Chondrocyte (in vitro differentiated cells): Measurements from ENCODE around the gene PRRC2C. TPM values are rescaled to one million over a fixed set of nuclear protein-coding genes. Genes with fewer than 3 reads are reported as not detected.

Experiments used
- DNase-seq: peaks from one replicate; pipeline ENCODE4 v3.0.0; 2021; ENCODE audit warnings: mixed read lengths, low spot score
- H3K27ac Mint-ChIP-seq: one replicate; pipeline ENCODE4 v1.8.0; 2021; ENCODE audit warnings: mild to moderate bottlenecking, moderate library complexity, mixed read lengths; ENCODE audit not compliant: unreplicated experiment
- H3K27me3 Mint-ChIP-seq: 2 replicates; pipeline ENCODE4 v1.8.0; 2021; ENCODE audit warnings: low read depth, mixed read lengths
- H3K36me3 Mint-ChIP-seq: 2 replicates; pipeline ENCODE4 v1.8.0; 2021; ENCODE audit warnings: low read depth, mixed read lengths
- H3K4me1 Mint-ChIP-seq: 2 replicates; pipeline ENCODE4 v1.8.0; 2021; ENCODE audit warnings: low read depth, mild to moderate bottlenecking, mixed read lengths
- H3K4me3 Mint-ChIP-seq: one replicate; pipeline ENCODE4 v1.8.0; 2021; ENCODE audit warnings: mild to moderate bottlenecking, moderate library complexity, mixed read lengths; ENCODE audit not compliant: unreplicated experiment
- H3K9me3 Mint-ChIP-seq: 2 replicates; pipeline ENCODE4 v1.8.0; 2021; ENCODE audit warnings: low read depth, mixed read lengths
- total RNA-seq: library from RNA; stranded (reverse); gene quantifications from 3 replicates; pipeline ENCODE4 v1.2.1, GENCODE V29; 2021
- TF ChIP-seq, protein P1 (sequence below): fragments of 200-600 bp; sonication (generic); IDR thresholded peaks from 2 replicates; pipeline ENCODE4 v1.5.0; 2021; ENCODE audit warnings: antibody characterized with exemption, mild to moderate bottlenecking, moderate library complexity

PRRC2C gene
- total RNA-seq, 1 donor from 2014 or later: 146 TPM

DNA sequence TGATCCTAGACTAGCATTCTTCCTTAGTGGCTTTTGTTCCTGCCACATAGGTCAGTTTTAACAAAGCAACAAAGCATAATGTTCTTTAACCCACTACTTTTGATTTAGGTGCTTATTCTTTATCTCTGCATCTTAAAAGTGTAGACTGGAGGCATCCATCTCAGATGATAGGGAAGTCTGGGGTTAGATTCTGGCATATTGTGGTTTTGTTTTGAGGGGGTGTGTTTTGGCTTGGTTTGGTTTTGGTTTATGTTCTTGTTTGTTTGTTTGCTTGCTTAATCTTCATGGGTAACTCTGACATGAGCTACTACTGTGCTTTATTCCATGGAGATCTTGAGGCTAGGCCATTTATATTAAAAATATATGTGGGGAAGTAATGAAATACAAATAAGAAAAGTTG, 96.4 kb downstream of the PRRC2C start:
- Mint-ChIP-seq H3K27me3 (no peaks in the 10 kb centered on the region), H3K4me3 (no peak overlapping the region), H3K9me3 (no peaks in the 10 kb centered on the region), H3K4me1 (peaks cover 4% of the 10 kb centered on the region), H3K36me3 (peaks cover 33% of the 10 kb centered on the region), H3K27ac (no peak overlapping the region)
- no peak for DNase-seq
- TF ChIP-seq, protein P1, sequence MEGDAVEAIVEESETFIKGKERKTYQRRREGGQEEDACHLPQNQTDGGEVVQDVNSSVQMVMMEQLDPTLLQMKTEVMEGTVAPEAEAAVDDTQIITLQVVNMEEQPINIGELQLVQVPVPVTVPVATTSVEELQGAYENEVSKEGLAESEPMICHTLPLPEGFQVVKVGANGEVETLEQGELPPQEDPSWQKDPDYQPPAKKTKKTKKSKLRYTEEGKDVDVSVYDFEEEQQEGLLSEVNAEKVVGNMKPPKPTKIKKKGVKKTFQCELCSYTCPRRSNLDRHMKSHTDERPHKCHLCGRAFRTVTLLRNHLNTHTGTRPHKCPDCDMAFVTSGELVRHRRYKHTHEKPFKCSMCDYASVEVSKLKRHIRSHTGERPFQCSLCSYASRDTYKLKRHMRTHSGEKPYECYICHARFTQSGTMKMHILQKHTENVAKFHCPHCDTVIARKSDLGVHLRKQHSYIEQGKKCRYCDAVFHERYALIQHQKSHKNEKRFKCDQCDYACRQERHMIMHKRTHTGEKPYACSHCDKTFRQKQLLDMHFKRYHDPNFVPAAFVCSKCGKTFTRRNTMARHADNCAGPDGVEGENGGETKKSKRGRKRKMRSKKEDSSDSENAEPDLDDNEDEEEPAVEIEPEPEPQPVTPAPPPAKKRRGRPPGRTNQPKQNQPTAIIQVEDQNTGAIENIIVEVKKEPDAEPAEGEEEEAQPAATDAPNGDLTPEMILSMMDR: no peak

DNA sequence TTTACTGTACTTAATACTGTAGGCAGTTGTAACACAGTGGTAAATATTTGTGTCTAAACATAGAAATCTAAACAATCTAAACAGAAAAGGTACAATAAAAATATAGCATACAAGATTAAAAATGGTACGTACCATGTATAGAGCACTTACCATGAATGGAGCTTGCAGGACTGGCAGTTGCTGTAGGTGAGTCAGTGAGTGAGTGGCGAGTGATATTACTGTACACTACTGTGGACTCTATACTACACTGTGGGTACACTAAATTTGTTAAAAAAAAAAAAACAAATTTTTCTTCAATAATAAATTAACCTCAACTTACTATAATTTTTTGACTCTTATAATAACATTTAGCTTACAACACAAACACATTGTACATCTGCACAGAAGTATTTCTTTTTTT, 97.3 kb downstream of the PRRC2C start:
- no peak overlapping the region for H3K4me3 Mint-ChIP-seq
- H3K9me3 Mint-ChIP-seq: no peaks in the 10 kb centered on the region
- no peak overlapping the region for H3K27ac Mint-ChIP-seq
- TF ChIP-seq, protein P1: no peak
- no peaks in the 10 kb centered on the region for H3K27me3 Mint-ChIP-seq
- peaks cover 4% of the 10 kb centered on the region for H3K4me1 Mint-ChIP-seq
- H3K36me3 Mint-ChIP-seq: peaks cover 32% of the 10 kb centered on the region
- DNase-seq: no peak

DNA sequence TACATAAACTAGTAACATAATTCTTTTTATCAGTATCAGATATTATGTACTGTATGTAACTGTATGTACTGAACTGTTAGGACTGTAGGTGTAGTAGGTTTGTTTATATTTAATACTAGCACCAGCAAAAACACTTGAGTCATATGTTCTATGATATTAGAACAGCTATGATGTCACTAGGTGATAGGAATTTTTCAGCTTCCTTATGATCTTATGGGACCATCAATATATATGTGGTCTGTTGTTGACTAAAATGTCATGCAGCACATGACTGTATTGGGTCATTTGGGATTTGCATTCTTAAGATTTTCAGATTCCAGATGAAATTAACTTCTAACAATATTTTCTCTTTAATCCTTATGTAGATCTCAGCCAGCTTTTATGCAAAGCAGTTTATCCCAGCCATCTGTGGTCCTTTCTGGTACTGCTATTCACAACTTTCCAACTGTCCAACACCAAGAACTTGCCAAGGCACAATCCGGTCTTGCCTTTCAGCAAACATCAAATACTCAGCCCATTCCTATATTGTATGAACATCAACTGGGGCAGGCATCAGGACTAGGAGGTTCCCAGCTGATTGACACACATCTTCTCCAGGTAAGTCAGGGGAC, 98.4 kb downstream of the PRRC2C start:
- no peak for DNase-seq
- no peak overlapping the region for H3K27ac Mint-ChIP-seq
- no peaks in the 10 kb centered on the region for H3K27me3 Mint-ChIP-seq
- no peak overlapping the region for H3K4me3 Mint-ChIP-seq
- H3K36me3 Mint-ChIP-seq: peaks cover 32% of the 10 kb centered on the region
- peaks cover 4% of the 10 kb centered on the region for H3K4me1 Mint-ChIP-seq
- TF ChIP-seq, protein P1: no peak
- no peaks in the 10 kb centered on the region for H3K9me3 Mint-ChIP-seq

DNA sequence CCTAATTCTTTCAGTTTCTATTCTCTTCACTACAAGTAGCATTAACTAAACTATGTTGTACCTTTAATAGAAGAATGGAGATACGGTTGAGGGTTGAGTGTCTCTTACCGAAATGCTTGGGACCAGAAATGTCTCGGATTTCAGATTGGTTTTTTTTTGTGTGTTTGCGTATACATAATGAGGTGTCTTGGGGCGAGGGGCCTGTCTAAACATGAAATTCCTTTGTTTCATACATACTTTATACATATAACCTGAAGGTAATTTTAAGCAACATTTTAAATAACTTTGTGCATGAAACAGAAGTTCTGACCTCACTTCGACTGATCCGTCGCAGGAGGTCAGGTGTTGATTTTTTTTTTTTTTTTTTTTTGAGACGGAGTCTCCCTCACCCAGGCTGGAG, 100.4 kb downstream of the PRRC2C start:
- Mint-ChIP-seq H3K4me3 (no peak overlapping the region), H3K27ac (no peak overlapping the region), H3K27me3 (no peaks in the 10 kb centered on the region), H3K36me3 (peaks cover 37% of the 10 kb centered on the region), H3K9me3 (no peaks in the 10 kb centered on the region), H3K4me1 (peaks cover 22% of the 10 kb centered on the region)
- no peak for DNase-seq
- TF ChIP-seq, protein P1: no peak

DNA sequence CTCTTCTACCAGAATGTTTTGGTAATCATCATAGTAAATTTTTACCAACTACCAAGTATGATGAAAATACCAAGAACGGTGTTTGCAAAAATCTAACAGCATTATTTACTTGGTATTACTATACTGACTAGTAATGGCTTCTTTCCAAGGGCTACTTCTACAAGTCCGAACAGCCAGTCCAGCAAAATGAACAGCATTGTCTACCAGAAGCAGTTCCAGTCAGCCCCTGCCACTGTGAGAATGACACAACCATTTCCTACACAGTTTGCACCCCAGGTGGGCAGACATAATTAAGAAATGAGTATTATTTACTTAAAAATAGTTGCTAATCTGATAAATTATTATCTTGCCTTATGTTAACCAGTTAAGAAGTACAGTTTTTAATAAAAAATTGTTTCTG, 102.9 kb downstream of the PRRC2C start:
- no peak overlapping the region for H3K27ac Mint-ChIP-seq
- no peak for DNase-seq
- H3K27me3 Mint-ChIP-seq: no peaks in the 10 kb centered on the region
- TF ChIP-seq, protein P1: no peak
- no peak overlapping the region for H3K4me3 Mint-ChIP-seq
- peaks cover 58% of the 10 kb centered on the region for H3K36me3 Mint-ChIP-seq
- H3K9me3 Mint-ChIP-seq: no peaks in the 10 kb centered on the region
- peaks cover 22% of the 10 kb centered on the region for H3K4me1 Mint-ChIP-seq
